NCI-H510A (cell line): Measurements from ENCODE around the gene JOSD1.
"Not testable (repeated sequence)": the region's sequence is repeated elsewhere in the genome, so short reads cannot be mapped to it uniquely, and the experiment has no call there.

Source experiments
- DNase-seq: peaks from one replicate; lab custom pipeline; 2025; lab: John Stamatoyannopoulos, UW

The JOSD1 gene

GRCh38 chr22:38684895-38685294 lies 15.8 kb downstream of the JOSD1 start:
- DNase-seq, result no peak

GRCh38 chr22:38681582-38682335 lies 19.0 kb downstream of the JOSD1 start, which contains the start of gene TOMM22:
Gene TOMM22 (plus strand): TSS chr22:38681957. CDS start chr22:38681979, 22 bp downstream.
- DNase-seq, result peak; percentile 70

- no peak for DNase-seq
These were observed 24.9 kb downstream of the JOSD1 start for GRCh38 chr22:38675833-38676232.

- DNase-seq, result no peak
These were observed 25.9 kb downstream of the JOSD1 start for GRCh38 chr22:38674888-38675287.

GRCh38 chr22:38657045-38657909 lies 43.5 kb downstream of the JOSD1 start:
- DNase-seq, result no peak

GRCh38 chr22:38656256-38657044 lies 44.3 kb downstream of the JOSD1 start, which contains the start of the genes CBY1 and FAM227A:
Gene CBY1 (plus strand): TSS chr22:38656638. CDS start chr22:38668055, 11,417 bp downstream.
Gene FAM227A (minus strand): TSS chr22:38656392. CDS start chr22:38650168, 6,224 bp downstream.
- DNase-seq, result peak; percentile 79

GRCh38 chr22:38655519-38656255 lies 45.1 kb downstream of the JOSD1 start:
- DNase-seq, result no peak

- DNase-seq, result no peak
These were observed 47.0 kb downstream of the JOSD1 start for GRCh38 chr22:38653741-38654140.

GRCh38 chr22:38652859-38653258 lies 47.9 kb downstream of the JOSD1 start:
- DNase-seq, result no peak

GRCh38 chr22:38649841-38650522 lies 50.8 kb downstream of the JOSD1 start:
- DNase-seq, result no peak

- no peak for DNase-seq
These were observed 55.3 kb downstream of the JOSD1 start for GRCh38 chr22:38645430-38645829.

- not testable (repeated sequence) for DNase-seq
These were observed 56.5 kb downstream of the JOSD1 start for GRCh38 chr22:38644245-38644644.

GRCh38 chr22:38641476-38642040 lies 59.2 kb downstream of the JOSD1 start:
- DNase-seq, result no peak

- no peak for DNase-seq
These were observed 62.0 kb downstream of the JOSD1 start for GRCh38 chr22:38638728-38639127.

- no peak for DNase-seq
These were observed 62.5 kb downstream of the JOSD1 start for GRCh38 chr22:38638216-38638615.
